GM12874 (cell line): Measurements from ENCODE around the gene NAP1L3.

Source experiments
- TF ChIP-seq, protein P1 (sequence below): IDR thresholded peaks from 2 replicates; pipeline ENCODE4 v1.5.1; 2011; ENCODE audit warnings: low read depth, mild to moderate bottlenecking, control low read depth, low read length, moderate library complexity; ENCODE audit not compliant: insufficient read depth

Gene NAP1L3, protein sequence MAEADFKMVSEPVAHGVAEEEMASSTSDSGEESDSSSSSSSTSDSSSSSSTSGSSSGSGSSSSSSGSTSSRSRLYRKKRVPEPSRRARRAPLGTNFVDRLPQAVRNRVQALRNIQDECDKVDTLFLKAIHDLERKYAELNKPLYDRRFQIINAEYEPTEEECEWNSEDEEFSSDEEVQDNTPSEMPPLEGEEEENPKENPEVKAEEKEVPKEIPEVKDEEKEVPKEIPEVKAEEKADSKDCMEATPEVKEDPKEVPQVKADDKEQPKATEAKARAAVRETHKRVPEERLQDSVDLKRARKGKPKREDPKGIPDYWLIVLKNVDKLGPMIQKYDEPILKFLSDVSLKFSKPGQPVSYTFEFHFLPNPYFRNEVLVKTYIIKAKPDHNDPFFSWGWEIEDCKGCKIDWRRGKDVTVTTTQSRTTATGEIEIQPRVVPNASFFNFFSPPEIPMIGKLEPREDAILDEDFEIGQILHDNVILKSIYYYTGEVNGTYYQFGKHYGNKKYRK

DNA sequence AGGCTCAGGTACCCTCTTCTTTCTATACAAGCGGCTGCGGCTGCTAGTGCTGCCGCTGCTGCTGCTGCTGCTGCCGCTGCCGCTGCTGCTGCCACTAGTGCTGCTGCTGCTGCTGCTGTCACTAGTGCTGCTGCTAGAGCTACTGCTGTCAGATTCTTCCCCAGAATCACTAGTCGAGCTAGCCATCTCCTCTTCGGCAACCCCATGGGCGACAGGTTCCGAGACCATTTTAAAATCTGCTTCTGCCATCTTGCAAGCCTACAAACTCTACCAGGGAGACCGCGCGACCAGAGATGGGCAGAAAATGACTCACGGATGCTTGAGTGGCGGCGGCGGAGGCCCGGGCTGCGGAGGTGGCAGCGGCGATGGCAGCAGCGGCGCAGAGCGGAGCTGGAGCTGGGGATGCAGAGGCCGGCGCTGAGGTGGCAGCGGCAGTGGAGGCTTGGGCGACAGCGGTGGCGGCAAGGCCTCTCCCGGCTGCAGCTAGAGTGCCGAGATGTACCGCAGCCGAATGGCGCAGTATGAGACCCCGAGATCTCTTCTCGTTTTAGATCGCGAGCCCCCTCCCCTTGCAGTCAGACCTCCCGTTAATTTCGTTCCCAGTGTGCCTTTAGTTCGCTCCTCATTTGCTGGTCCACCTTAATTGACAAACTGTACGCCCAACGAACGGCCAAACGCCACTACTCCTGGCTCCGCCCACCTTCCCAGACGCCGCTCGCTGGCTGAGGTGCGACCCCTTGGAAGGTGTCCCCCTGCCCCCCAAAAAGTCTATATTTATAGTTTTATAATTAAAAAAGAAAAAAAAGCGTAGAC, at the start of gene NAP1L3:
TSS of gene NAP1L3 (minus strand) at position 523 of the 813 bp plus-strand sequence. CDS start at position 249, 274 bp downstream.
- TF ChIP-seq, protein P1, sequence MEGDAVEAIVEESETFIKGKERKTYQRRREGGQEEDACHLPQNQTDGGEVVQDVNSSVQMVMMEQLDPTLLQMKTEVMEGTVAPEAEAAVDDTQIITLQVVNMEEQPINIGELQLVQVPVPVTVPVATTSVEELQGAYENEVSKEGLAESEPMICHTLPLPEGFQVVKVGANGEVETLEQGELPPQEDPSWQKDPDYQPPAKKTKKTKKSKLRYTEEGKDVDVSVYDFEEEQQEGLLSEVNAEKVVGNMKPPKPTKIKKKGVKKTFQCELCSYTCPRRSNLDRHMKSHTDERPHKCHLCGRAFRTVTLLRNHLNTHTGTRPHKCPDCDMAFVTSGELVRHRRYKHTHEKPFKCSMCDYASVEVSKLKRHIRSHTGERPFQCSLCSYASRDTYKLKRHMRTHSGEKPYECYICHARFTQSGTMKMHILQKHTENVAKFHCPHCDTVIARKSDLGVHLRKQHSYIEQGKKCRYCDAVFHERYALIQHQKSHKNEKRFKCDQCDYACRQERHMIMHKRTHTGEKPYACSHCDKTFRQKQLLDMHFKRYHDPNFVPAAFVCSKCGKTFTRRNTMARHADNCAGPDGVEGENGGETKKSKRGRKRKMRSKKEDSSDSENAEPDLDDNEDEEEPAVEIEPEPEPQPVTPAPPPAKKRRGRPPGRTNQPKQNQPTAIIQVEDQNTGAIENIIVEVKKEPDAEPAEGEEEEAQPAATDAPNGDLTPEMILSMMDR: no peak

DNA sequence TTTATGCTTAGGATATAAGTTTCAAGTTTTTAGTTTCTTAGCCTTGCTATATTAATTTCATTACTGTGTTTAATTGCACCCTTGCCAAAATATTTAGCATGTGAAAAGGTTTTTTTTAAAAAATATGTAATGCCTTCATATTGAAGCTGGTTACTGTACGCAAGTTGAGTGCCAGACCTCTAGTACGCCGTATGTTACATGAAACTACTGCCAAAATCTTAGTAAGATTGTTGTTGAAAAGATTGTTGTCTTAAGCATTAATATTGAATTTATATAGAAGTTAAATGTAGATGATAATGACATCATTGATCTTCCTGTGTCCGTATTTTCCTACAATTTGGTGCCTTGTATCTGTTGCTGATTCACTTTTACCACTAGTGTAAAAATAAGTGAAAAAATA, 37.7 kb upstream of the NAP1L3 start:
- TF ChIP-seq, protein P1: no peak

DNA sequence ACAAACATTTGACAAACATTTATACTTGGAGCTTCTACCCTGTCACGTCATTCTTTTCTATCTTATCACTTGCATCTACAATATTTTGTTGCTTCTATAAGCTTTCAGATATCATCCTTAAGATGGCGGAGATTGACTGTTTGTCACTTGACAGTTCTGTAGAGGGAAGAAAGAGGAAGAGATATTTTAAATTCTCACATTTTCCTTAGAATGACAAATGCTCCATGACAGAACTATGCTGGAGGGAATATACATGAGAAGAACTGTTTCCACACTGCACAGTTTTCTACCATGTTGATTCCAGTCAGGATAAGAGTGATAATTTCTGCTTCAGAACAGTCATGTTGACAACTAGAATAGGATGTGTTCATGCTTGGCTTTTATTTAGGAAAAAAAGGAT, 30.3 kb upstream of the NAP1L3 start:
- TF ChIP-seq, protein P1: no peak

DNA sequence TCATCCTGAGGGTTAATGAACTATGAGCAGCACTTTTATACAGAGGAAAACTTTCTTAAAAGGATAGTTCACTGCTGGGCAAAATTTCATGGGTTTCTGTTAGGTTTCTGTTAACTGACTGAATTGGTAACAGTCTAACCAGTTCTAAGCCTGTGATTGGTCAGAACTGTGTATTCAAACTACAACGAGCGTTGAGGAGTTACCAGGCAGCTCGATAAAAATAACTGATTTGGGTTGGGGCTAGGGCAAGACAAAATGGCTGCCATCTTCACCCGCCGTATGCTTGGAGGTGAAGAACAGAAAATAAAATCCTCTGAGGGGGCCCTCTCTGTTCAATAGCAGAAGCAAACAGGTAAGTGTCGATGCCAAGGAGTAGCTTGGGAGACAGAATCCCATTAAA, 22.6 kb upstream of the NAP1L3 start:
- TF ChIP-seq, protein P1: no peak

DNA sequence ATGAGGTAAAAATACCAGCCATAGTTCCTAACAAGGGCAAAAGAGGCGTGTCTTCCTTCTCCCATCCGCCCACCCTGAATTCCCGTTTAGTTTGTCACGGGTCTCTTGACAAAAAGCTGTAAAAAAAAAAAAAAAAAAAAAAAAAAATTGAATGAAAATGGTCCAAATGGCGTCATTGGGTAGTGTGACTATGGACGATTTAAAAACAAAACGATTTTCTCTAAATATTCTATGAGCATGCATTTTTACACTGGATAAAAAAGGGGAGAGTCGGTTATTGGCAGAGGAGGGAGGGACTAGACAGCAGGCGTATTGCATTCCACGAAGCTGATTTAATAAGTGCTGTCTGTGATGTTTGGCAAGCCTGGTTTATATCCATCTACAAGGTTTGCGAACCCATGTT, 492 bp upstream of the NAP1L3 start, which contains the start of gene FAM133A:
TSS of gene FAM133A (plus strand) at position 338 of the 403 bp plus-strand sequence. CDS start 35,214 bp downstream, outside the sequence.
- TF ChIP-seq, protein P1: no peak

DNA sequence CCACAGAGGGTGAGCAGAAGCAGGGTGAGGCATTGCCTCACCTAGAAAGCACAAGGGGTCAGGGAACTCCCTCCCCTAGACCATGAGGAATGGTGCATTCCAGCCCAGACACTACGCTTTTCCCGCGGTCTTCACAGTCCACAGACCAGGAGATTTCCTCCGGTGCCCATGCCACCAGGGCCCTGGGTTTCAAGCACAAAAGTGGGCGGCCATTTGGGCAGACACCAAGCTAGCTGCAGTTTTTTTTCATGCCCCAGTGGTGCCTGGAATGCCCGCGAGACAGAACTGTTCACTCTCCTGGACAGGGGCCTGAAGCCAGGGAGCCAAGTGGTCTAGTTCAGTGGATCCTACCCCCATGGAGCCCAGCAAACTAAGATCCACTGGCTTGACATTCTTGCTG, 12.8 kb downstream of the NAP1L3 start:
- TF ChIP-seq, protein P1: no peak

DNA sequence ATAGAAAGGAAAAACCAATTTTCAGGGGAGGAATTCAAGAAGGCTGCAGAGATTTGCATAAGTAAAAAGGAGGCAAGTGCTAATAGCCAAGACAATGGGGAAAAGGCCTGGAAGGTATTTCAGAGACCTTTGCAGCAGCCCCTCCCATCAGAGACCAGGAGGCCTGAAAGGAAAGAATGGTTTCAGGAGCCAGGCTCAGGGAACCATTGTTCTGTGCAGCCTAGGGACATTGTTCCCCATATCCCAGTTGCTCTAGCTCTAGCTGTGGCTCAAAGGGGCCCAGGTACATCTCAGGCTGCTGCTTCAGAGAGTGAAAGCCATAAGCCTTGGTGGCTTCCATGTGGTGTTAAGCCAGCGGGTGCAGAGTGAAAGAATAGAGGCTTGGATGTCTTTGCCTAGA, 24.0 kb downstream of the NAP1L3 start:
- TF ChIP-seq, protein P1: no peak
